HEK293 (cell line): ENCODE measurements around the gene SZT2.

Experiments
- CTCF ChIA-PET: fragments of 350-600 bp; formaldehyde crosslinking; extraction: SDS; loops from one replicate; lab custom pipeline; 2021; ENCODE audit warnings: antibody characterized with exemption; lab: Yijun Ruan, JAX
- POLR2A ChIA-PET: fragments of 300-600 bp; formaldehyde crosslinking; extraction: SDS; loops from one replicate; lab custom pipeline; 2020; ENCODE audit warnings: antibody characterized with exemption, inconsistent platforms; lab: Yijun Ruan, JAX
- H3K27ac ChIP-seq: fragments of 200-500 bp; sonication (Bioruptor generic); 2 replicates; pipeline ENCODE4 v1.5.1; 2014; ENCODE audit warnings: low read depth, low read length, control low read depth, inconsistent platforms; ENCODE audit errors: extremely low read depth
- H3K36me3 ChIP-seq, 2 experiments: fragments of 200-500 bp in 1 of 2; sonication (Bioruptor generic) in 1 of 2; 1 replicate in 1 of 2; 2 replicates in 1 of 2; pipeline ENCODE4 v1.5.1; 2014 to 2017; ENCODE audit warnings: inconsistent platforms in 2 of 2, low read length in 2 of 2; ENCODE audit not compliant: control insufficient read depth in 2 of 2, insufficient read depth in 1 of 2
- H3K4me1 ChIP-seq: fragments of 200-500 bp; sonication (Bioruptor generic); 2 replicates; pipeline ENCODE4 v1.5.1; 2014; ENCODE audit warnings: mild to moderate bottlenecking, low read length, inconsistent platforms; ENCODE audit not compliant: control insufficient read depth, insufficient read depth
- H3K4me3 ChIP-seq: 2 replicates; pipeline ENCODE4 v1.5.1; 2011; ENCODE audit warnings: low read depth, mild to moderate bottlenecking, control low read depth, low read length, moderate library complexity
- H3K9me3 ChIP-seq: fragments of 200-500 bp; sonication (Bioruptor generic); 2 replicates; pipeline ENCODE4 v1.5.1; 2014; ENCODE audit warnings: low read depth, low read length, inconsistent platforms; ENCODE audit not compliant: control insufficient read depth, insufficient read depth
- EGR2 ChIP-seq: fragments of 450-650 bp; formaldehyde crosslinking; IDR thresholded peaks from 2 replicates; pipeline ENCODE4 v1.5.1; 2016; ENCODE audit warnings: low read depth, missing biosample characterization, missing genetic modification characterization
- HOXA7 ChIP-seq: sonication (generic); formaldehyde crosslinking; IDR thresholded peaks from 2 replicates; pipeline ENCODE4 v1.8.1; 2022; ENCODE audit warnings: missing genetic modification reagents, borderline replicate concordance
- HOXC10 ChIP-seq: sonication (generic); formaldehyde crosslinking; IDR thresholded peaks from 2 replicates; pipeline ENCODE4 v1.8.1; 2023; ENCODE audit warnings: mild to moderate bottlenecking, missing genetic modification reagents
- SP3 ChIP-seq: fragments of 450-650 bp; formaldehyde crosslinking; IDR thresholded peaks from 2 replicates; pipeline ENCODE4 v1.5.1; 2016; ENCODE audit warnings: missing biosample characterization, missing genetic modification characterization
- TCF7L2 ChIP-seq: IDR thresholded peaks from 2 replicates; pipeline ENCODE4 v1.6.1; 2011; ENCODE audit warnings: low read depth, mild to moderate bottlenecking, inconsistent platforms, low read length, moderate library complexity, borderline replicate concordance
- YY2 ChIP-seq: fragments of 450-650 bp; formaldehyde crosslinking; IDR thresholded peaks from 2 replicates; pipeline ENCODE4 v1.5.1; 2016; ENCODE audit warnings: missing biosample characterization, missing genetic modification characterization
- ZFP37 ChIP-seq: fragments of 450-650 bp; formaldehyde crosslinking; IDR thresholded peaks from 2 replicates; pipeline ENCODE4 v1.5.1; 2016; ENCODE audit warnings: missing biosample characterization, missing genetic modification characterization
- ZNF132 ChIP-seq: fragments of 450-650 bp; formaldehyde crosslinking; IDR thresholded peaks from 2 replicates; pipeline ENCODE4 v1.5.1; 2017; ENCODE audit warnings: missing biosample characterization, missing genetic modification characterization, borderline replicate concordance
- ZNF155 ChIP-seq: fragments of 450-650 bp; formaldehyde crosslinking; IDR thresholded peaks from 2 replicates; pipeline ENCODE4 v1.5.1; 2016; ENCODE audit warnings: missing biosample characterization, missing genetic modification characterization
- ZNF184 ChIP-seq: fragments of 450-650 bp; IDR thresholded peaks from 2 replicates; pipeline ENCODE4 v1.5.1; 2018; ENCODE audit warnings: missing biosample characterization, mild to moderate bottlenecking, missing genetic modification characterization
- ZNF302 ChIP-seq: fragments of 450-650 bp; formaldehyde crosslinking; IDR thresholded peaks from 2 replicates; pipeline ENCODE4 v1.5.1; 2016; ENCODE audit warnings: missing biosample characterization, missing genetic modification characterization, low read depth
- ZNF544 ChIP-seq: fragments of 450-650 bp; formaldehyde crosslinking; IDR thresholded peaks from 2 replicates; pipeline ENCODE4 v1.5.0; 2017; ENCODE audit warnings: missing biosample characterization, missing genetic modification characterization
- ZNF621 ChIP-seq: fragments of 450-650 bp; formaldehyde crosslinking; IDR thresholded peaks from 2 replicates; pipeline ENCODE4 v1.5.1; 2017; ENCODE audit warnings: missing biosample characterization, missing genetic modification characterization
- ZNF626 ChIP-seq: fragments of 450-650 bp; sonication (Bioruptor Pico); formaldehyde crosslinking; IDR thresholded peaks from 2 replicates; pipeline ENCODE4 v1.5.1; 2018; ENCODE audit warnings: missing biosample characterization, missing genetic modification characterization, inconsistent platforms
- ZNF664 ChIP-seq: fragments of 450-650 bp; formaldehyde crosslinking; IDR thresholded peaks from 2 replicates; pipeline ENCODE4 v1.5.1; 2016; ENCODE audit warnings: missing biosample characterization, missing genetic modification characterization
- ZNF830 ChIP-seq: fragments of 450-650 bp; IDR thresholded peaks from 2 replicates; pipeline ENCODE4 v1.5.0; 2018; ENCODE audit warnings: missing biosample characterization, missing genetic modification characterization, low read depth, mild to moderate bottlenecking, moderate library complexity
- TF ChIP-seq, protein P1 (sequence below): fragments of 450-650 bp; formaldehyde crosslinking; IDR thresholded peaks from 2 replicates; pipeline ENCODE4 v1.5.1; 2017; ENCODE audit warnings: missing biosample characterization, missing genetic modification characterization
- TF ChIP-seq, protein P2 (sequence below): fragments of 450-650 bp; formaldehyde crosslinking; IDR thresholded peaks from 2 replicates; pipeline ENCODE4 v1.5.1; 2017; ENCODE audit warnings: missing biosample characterization, mild to moderate bottlenecking, missing genetic modification characterization, moderate library complexity
- TF ChIP-seq, protein P3 (sequence below): fragments of 450-650 bp; formaldehyde crosslinking; IDR thresholded peaks from 2 replicates; pipeline ENCODE4 v1.5.1; 2016; ENCODE audit warnings: missing biosample characterization, missing genetic modification characterization

SZT2 gene

DNA sequence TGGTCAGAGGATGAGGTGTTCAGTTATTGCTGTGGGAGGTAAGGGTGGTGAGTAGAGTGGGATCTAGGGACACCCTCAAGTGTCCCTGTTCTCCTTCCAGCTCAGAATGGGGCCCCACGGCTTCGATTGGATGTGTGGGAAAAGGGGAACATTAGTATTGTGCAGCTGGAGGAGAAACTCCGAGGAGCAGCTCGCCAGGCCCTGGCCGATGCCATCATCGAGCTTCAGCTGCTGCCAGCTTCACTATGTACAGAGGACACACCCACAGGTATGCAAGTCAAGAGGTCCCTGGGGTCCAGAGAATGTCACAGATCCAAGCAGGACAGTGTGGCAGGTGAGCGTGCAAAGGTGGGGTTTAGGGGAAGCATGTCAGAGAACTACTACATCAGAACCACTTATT is 50.1 kb downstream of the SZT2 start (continued):
- no peak for TF ChIP-seq EGR2 (tag by site-specific recombination)

DNA sequence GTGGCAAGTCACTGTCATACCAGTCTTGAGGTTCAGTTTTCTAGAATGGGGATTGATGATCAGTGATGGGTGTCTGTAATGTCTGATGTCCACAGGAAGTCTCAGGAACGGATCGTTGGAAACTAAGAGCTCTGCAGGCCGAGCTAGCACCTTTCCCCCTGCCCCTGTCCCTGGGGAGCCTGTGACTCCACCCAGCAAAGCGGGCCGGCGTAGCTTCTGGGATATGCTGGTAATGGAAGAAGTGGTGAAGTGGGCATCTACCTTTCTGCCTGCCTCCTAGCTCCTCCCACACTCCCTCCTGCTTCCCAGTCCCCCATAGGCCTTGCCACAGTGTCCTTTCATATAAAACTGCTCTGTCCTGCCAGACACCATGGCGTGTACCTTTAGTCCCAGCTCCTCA is 50.7 kb downstream of the SZT2 start:
- TF ChIP-seq ZNF626 (tag by site-specific recombination) = no peak
- TF ChIP-seq ZNF830 = no peak
- no peak for TF ChIP-seq HOXC10 (CRISPR knock-in tag)
- no peak for TF ChIP-seq ZNF664 (tag by site-specific recombination)
- no peak for TF ChIP-seq ZNF155 (tag by site-specific recombination)
- TF ChIP-seq, protein P1, sequence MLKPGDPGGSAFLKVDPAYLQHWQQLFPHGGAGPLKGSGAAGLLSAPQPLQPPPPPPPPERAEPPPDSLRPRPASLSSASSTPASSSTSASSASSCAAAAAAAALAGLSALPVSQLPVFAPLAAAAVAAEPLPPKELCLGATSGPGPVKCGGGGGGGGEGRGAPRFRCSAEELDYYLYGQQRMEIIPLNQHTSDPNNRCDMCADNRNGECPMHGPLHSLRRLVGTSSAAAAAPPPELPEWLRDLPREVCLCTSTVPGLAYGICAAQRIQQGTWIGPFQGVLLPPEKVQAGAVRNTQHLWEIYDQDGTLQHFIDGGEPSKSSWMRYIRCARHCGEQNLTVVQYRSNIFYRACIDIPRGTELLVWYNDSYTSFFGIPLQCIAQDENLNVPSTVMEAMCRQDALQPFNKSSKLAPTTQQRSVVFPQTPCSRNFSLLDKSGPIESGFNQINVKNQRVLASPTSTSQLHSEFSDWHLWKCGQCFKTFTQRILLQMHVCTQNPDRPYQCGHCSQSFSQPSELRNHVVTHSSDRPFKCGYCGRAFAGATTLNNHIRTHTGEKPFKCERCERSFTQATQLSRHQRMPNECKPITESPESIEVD (tag by site-specific recombination) = no peak
- TF ChIP-seq ZFP37 (tag by site-specific recombination) = no peak
- no peak for TF ChIP-seq YY2 (tag by site-specific recombination)
- no peak for TF ChIP-seq ZNF302
- no peak for TF ChIP-seq ZNF621 (tag by site-specific recombination)
- TF ChIP-seq TCF7L2 = no peak
- no peak for TF ChIP-seq SP3
- H3K4me1 ChIP-seq = no peaks in the 10 kb centered on the region
- CTCF ChIA-PET = interaction anchor here (0.6 kb wide), 2 partner anchors 84 to 98 kb away, joined by 3 read pairs; no protein-coding TSS in a partner anchor
- H3K9me3 ChIP-seq = no peaks in the 10 kb centered on the region
- POLR2A ChIA-PET = interaction anchor here (1.0 to 1.3 kb wide), 2 partner anchors 15 to 72 kb away, joined by 3 read pairs; partner anchors contain the start of gene ELOVL1
- no peak overlapping the region for H3K4me3 ChIP-seq
- no peak overlapping the region for H3K27ac ChIP-seq
- H3K36me3 ChIP-seq = peaks cover 3 to 99% of the 10 kb centered on the region in 2 experiments; a peak in 2 of 3 replicates

DNA sequence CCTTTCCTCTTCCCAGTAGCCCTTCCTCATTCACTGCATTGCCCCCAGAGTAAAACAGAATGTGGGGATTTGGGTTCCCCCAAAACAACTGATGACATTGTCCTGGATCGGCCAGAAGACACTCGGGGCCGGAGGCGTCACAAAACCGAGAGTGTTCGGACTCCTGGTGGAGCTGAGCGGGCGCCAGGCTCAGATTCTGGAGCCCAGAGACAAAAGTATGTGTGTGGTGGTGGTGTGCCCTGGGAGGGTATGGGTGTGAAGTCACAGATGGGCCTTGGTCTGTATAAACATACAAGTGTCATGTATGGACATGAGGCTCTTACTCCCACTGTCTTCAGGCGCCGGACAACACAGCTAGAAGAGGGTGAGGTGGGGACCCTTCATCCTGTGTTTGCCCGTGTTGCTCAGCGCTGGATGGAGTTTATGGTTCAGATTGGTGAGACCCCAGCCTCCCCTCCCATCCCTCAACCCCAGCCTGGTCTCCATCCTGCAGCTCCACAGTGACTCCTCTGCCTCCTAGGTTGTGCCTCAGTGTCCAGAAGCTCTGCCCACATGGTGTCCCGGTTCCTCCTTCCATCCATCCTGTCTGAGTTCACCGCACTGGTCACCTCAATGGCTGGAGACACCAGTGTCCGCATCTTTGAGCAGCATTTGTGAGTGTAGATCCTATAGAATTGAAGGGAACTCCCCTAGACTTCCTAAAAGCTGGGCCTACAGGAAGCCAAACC is 51.6 kb downstream of the SZT2 start:
- Histone ChIP-seq H3K9me3 (no peaks in the 10 kb centered on the region), H3K4me1 (no peaks in the 10 kb centered on the region), H3K36me3 (peaks cover 3 to 99% of the 10 kb centered on the region in 2 experiments; a peak in 2 of 3 replicates), H3K27ac (no peak overlapping the region), H3K4me3 (no peak overlapping the region)
- ChIA-PET POLR2A (interaction anchor here (0.6 to 1.2 kb wide), 4 partner anchors 14 to 83 kb away, joined by 3 to 6 read pairs (median 4); no protein-coding TSS in a partner anchor), CTCF (no interaction called here)
- TF ChIP-seq ZNF544 (tag by site-specific recombination) = no peak

DNA sequence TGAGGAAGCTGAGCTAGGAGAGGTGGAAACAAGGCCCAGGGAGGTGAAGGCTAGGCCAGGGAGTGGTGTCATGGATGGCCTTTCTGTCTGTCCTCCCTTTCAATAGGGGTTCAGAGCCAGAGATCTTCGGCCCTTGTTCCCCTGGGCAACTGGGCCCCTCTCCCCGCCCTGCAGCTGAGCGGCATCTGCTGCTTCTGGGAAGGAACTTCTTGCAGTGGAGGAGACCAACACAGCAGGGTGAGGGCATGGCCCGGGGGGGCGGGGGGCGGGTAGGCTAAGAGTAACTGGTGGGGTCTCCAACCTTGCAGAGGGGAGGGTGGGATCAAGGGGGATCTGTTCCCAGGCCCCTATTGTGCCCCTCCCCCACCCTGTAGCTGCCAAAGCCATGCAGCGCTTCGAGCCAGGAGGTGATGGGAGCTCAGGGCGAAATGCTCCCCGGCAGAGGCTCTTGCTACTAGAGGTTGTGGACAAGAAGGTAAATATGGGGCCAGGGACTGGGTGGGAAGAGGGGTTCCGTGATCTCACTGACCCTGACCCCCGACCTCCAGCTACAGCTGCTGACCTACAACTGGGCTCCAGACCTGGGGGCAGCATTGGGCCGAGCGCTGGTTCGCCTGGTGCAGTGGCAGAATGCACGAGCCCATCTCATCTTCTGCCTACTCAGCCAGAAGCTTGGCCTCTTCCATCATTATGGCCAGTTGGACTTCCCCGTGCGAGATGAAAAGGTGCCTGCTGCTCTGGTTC is 52.4 kb downstream of the SZT2 start:
- Histone ChIP-seq H3K4me1 (no peaks in the 10 kb centered on the region), H3K4me3 (no peak overlapping the region), H3K27ac (no peak overlapping the region), H3K36me3 (peaks cover 3 to 99% of the 10 kb centered on the region in 2 experiments; a peak in 2 of 3 replicates), H3K9me3 (no peaks in the 10 kb centered on the region)
- TF ChIP-seq ZNF132 = no peak
- no peak for TF ChIP-seq ZNF184
- TF ChIP-seq, protein P2, sequence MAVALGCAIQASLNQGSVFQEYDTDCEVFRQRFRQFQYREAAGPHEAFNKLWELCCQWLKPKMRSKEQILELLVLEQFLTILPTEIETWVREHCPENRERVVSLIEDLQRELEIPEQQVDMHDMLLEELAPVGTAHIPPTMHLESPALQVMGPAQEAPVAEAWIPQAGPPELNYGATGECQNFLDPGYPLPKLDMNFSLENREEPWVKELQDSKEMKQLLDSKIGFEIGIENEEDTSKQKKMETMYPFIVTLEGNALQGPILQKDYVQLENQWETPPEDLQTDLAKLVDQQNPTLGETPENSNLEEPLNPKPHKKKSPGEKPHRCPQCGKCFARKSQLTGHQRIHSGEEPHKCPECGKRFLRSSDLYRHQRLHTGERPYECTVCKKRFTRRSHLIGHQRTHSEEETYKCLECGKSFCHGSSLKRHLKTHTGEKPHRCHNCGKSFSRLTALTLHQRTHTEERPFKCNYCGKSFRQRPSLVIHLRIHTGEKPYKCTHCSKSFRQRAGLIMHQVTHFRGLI = no peak
- TF ChIP-seq, protein P3, sequence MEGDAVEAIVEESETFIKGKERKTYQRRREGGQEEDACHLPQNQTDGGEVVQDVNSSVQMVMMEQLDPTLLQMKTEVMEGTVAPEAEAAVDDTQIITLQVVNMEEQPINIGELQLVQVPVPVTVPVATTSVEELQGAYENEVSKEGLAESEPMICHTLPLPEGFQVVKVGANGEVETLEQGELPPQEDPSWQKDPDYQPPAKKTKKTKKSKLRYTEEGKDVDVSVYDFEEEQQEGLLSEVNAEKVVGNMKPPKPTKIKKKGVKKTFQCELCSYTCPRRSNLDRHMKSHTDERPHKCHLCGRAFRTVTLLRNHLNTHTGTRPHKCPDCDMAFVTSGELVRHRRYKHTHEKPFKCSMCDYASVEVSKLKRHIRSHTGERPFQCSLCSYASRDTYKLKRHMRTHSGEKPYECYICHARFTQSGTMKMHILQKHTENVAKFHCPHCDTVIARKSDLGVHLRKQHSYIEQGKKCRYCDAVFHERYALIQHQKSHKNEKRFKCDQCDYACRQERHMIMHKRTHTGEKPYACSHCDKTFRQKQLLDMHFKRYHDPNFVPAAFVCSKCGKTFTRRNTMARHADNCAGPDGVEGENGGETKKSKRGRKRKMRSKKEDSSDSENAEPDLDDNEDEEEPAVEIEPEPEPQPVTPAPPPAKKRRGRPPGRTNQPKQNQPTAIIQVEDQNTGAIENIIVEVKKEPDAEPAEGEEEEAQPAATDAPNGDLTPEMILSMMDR = no peak
- no peak for TF ChIP-seq HOXA7 (CRISPR knock-in tag)
- ChIA-PET POLR2A (interaction anchor here (0.6 to 1.2 kb wide), 3 partner anchors 32 to 84 kb away, joined by 3 to 6 read pairs (median 4); no protein-coding TSS in a partner anchor), CTCF (interaction anchor here (0.6 kb wide), 1 partner anchor 11 kb away, joined by 3 read pairs; no protein-coding TSS in a partner anchor)
